HepG2 (cell line): ENCODE data around the gene STARD8. TPM values are rescaled to one million over a fixed set of nuclear protein-coding genes. Genes with fewer than 3 reads are reported as not detected.
"Not testable (repeated sequence)": the region's sequence is repeated elsewhere in the genome, so short reads cannot be mapped to it uniquely, and the experiment has no call there.

Source experiments
- ATAC-seq: fragments of 200-7000 bp; cut with Tn5 transposase; 3 replicates; pipeline ENCODE4 v1.9.1; 2020; ENCODE audit warnings: mild to moderate bottlenecking, moderate library complexity
- BruUV-seq: library from RNA; stranded (reverse); fragments of 400-500 nt; replicated peaks from 2 replicates; lab custom pipeline; 2021; lab: Mats Ljungman, UMichigan
- CTCF ChIA-PET: fragments of 300-600 bp; formaldehyde crosslinking; extraction: SDS; loops from one replicate; lab custom pipeline; 2021; ENCODE audit warnings: low total read pairs, inconsistent platforms, low intra/inter-chr PET ratio; lab: Yijun Ruan, JAX
- POLR2A ChIA-PET: fragments of 350-600 bp; sonication (Branson Sonifier 250); formaldehyde crosslinking; loops from one replicate; lab custom pipeline; 2020; ENCODE audit warnings: antibody characterized with exemption, inconsistent platforms; lab: Yijun Ruan, JAX
- DNase-seq: peaks from one replicate; pipeline ENCODE4 v3.0.0-alpha.2; 2015; ENCODE audit warnings: low spot score
- FAIRE-seq: peaks from 3 replicates; lab custom pipeline; 2011; peaks lifted over from hg19 to GRCh38; lab: Jason Lieb, UNC
- H2AFZ ChIP-seq: one replicate; pipeline ENCODE4 v1.6.1; 2011; ENCODE audit warnings: low read length, inconsistent platforms
- H3K27ac ChIP-seq: fragments of 300-600 bp; 3 replicates; pipeline ENCODE4 v1.8.0; 2011; ENCODE audit warnings: mixed run types, mild to moderate bottlenecking, mixed read lengths, low read length, inconsistent platforms; ENCODE audit not compliant: insufficient read depth; ENCODE audit errors: extremely low read length
- H3K27me3 ChIP-seq, 2 experiments: fragments of 200-600 bp in 1 of 2; 2 replicates in 1 of 2; 3 replicates in 1 of 2; pipeline versions ENCODE4 v1.6.0 to v1.8.0; 2011; ENCODE audit warnings: low read length in 2 of 2, mild to moderate bottlenecking in 2 of 2, moderate library complexity in 2 of 2, inconsistent platforms in 1 of 2; ENCODE audit not compliant: insufficient read depth in 2 of 2, control insufficient read depth in 1 of 2
- H3K36me3 ChIP-seq, 2 experiments: fragments of 200-600 bp in 1 of 2; replicated peaks in 1 of 2; 2 replicates in 1 of 2; 3 replicates in 1 of 2; pipeline versions ENCODE4 v1.5.1 to v1.8.0; 2011; ENCODE audit warnings: low read length in 2 of 2, inconsistent platforms in 1 of 2; ENCODE audit not compliant: insufficient read depth in 2 of 2, control insufficient read depth in 1 of 2
- H3K4me1 ChIP-seq: 2 replicates; pipeline ENCODE4 v1.5.1; 2012; ENCODE audit warnings: low read length, inconsistent platforms; ENCODE audit not compliant: insufficient read depth
- H3K4me2 ChIP-seq: 2 replicates; pipeline ENCODE4 v1.6.0; 2011; ENCODE audit warnings: low read depth, low read length, inconsistent platforms
- H3K4me3 ChIP-seq, 3 experiments: fragments of 200-600 bp in 1 of 3; sonication (generic), shearing (Covaris generic) in 1 of 3; replicated peaks in 1 of 3; 2 replicates each; pipeline ENCODE4 v1.5.1; 2011 to 2016; ENCODE audit warnings: low read length in 3 of 3, inconsistent platforms in 2 of 3, low read depth in 2 of 3, mild to moderate bottlenecking in 2 of 3, control low read depth in 1 of 3, mixed read lengths in 1 of 3; ENCODE audit not compliant: insufficient read depth in 1 of 3
- H3K79me2 ChIP-seq: one replicate; pipeline ENCODE4 v1.6.1; 2011; ENCODE audit warnings: low read length, inconsistent platforms; ENCODE audit not compliant: insufficient read depth
- H3K9ac ChIP-seq: 2 replicates; pipeline ENCODE4 v1.6.0; 2011; ENCODE audit warnings: mild to moderate bottlenecking, low read depth, low read length, inconsistent platforms; ENCODE audit not compliant: insufficient read depth
- H3K9me3 ChIP-seq: 2 replicates; pipeline ENCODE4 v1.5.1; 2012; ENCODE audit warnings: mild to moderate bottlenecking, low read length
- H4K20me1 ChIP-seq: 2 replicates; pipeline ENCODE4 v1.6.0; 2011; ENCODE audit warnings: inconsistent platforms, mild to moderate bottlenecking, low read length, moderate library complexity; ENCODE audit not compliant: insufficient read depth
- DPF2 ChIP-seq: sonication (generic); formaldehyde crosslinking; IDR thresholded peaks from 2 replicates; pipeline ENCODE4 v1.4.0; 2020; ENCODE audit warnings: mild to moderate bottlenecking, low read depth, missing genetic modification reagents, borderline replicate concordance
- FOXK1 ChIP-seq: sonication (generic); formaldehyde crosslinking; IDR thresholded peaks from 2 replicates; pipeline ENCODE4 v1.4.0; 2020; ENCODE audit warnings: low read depth, missing genetic modification reagents, borderline replicate concordance
- PRPF4 ChIP-seq: fragments of 200-400 bp; formaldehyde crosslinking; IDR thresholded peaks from 2 replicates; pipeline ENCODE4 v1.6.1; 2016; ENCODE audit warnings: low read length, low read depth; ENCODE audit not compliant: poor library complexity, severe bottlenecking
- ZHX2 ChIP-seq, 2 experiments: sonication (generic) in 1 of 2; formaldehyde crosslinking in 1 of 2; IDR thresholded peaks; 2 replicates each; pipeline versions ENCODE4 v1.6.1 to v1.9.0; 2014 to 2022; ENCODE audit warnings: antibody characterized with exemption in 1 of 2, borderline replicate concordance in 1 of 2, inconsistent platforms in 1 of 2, low read depth in 1 of 2, missing genetic modification reagents in 1 of 2
- ZNF615 ChIP-seq: sonication (generic); formaldehyde crosslinking; IDR thresholded peaks from 2 replicates; pipeline ENCODE4 v1.5.0; 2020; ENCODE audit warnings: mild to moderate bottlenecking, missing genetic modification reagents, borderline replicate concordance
- WGBS: methylation state at CpG from one replicate; pipeline ENCODE4 v1.1.6; 2017; ENCODE audit warnings: low lambda C conversion rate; 5-methylcytosine and 5-hydroxymethylcytosine counted together
- in situ Hi-C: cut with HindIII; loops from 2 replicates; pipeline ENCODE4 v1.10.0; 2017; ENCODE audit warnings: low pct_unique_long_range_greater_than_20kb; ENCODE audit not compliant: extremely low pct_ligation_motif_present
- intact Hi-C: fragments of 100-400 bp; cut with micrococcal nuclease; formaldehyde crosslinking; loops from one replicate; pipeline ENCODE4 v1.10.0; 2022; ENCODE audit not compliant: unreplicated experiment
- polyA plus RNA-seq, 8 experiments: library from polyadenylated mRNA; depleted of rRNA in 3 of 8; stranded (reverse) in 7 of 8; unstranded in 1 of 8; fragments of >200 nt; fragmentation: Illumina TruSeq in 4 of 8; extraction: Trizol in 4 of 8; gene quantifications; 2 replicates each; pipeline versions ENCODE4 v1.2.1 to v1.2.3, GENCODE V29; 2011 to 2016; ENCODE audit warnings: low read depth in 4 of 8, missing spikeins in 1 of 8, mixed read lengths in 1 of 8; ENCODE audit not compliant: insufficient read depth in 1 of 8
- total RNA-seq, 5 experiments: library from RNA; depleted of rRNA; stranded (reverse); fragments of >200 nt; fragmentation: Illumina TruSeq; extraction: Trizol; gene quantifications; 2 replicates each; pipeline ENCODE4 v1.2.3, GENCODE V29; 2016; ENCODE audit warnings: low read depth in 1 of 5

Gene STARD8
- total and polyA plus RNA-seq, 2 of the 13 experiments (the other 11 are each of a cell fraction or from before 2014, with no cell fraction given), result 0.02 to 0.09 TPM

GRCh38 chrX:68686097-68686977 lies 38.9 kb downstream of the STARD8 start:
- no peak overlapping the region for H3K4me3 ChIP-seq

GRCh38 chrX:68688931-68689330 lies 41.5 kb downstream of the STARD8 start:
- no CpG with 5 or more reads among the region's 8 CpGs for WGBS
- CTCF ChIA-PET, H3K4me3 ChIP-seq, H3K79me2 ChIP-seq, H4K20me1 ChIP-seq, H2AFZ ChIP-seq, H3K27me3 ChIP-seq, POLR2A ChIA-PET, in situ Hi-C loops, H3K9me3 ChIP-seq, H3K4me2 ChIP-seq, H3K9ac ChIP-seq, H3K36me3 ChIP-seq, intact Hi-C loops, BruUV-seq, H3K27ac ChIP-seq, DNase-seq, H3K4me1 ChIP-seq: not testable (repeated sequence)
- ATAC-seq (peak; percentile 79), FAIRE-seq (peak; percentile 73)

More at GRCh38 chrX:68686097-68686977, 38.9 kb downstream of the STARD8 start:
- Histone ChIP-seq H4K20me1 (no peaks in the 10 kb centered on the region), H3K36me3 (no peaks in the 10 kb centered on the region), H3K4me1 (no peaks in the 10 kb centered on the region), H3K9me3 (no peaks in the 10 kb centered on the region), H3K9ac (no peak overlapping the region), H3K79me2 (no peaks in the 10 kb centered on the region), H3K4me2 (no peak overlapping the region), H3K27ac (no peak overlapping the region), H2AFZ (no peak overlapping the region), H3K27me3 (no peaks in the 10 kb centered on the region)
- 91% methylated on average over 18 of the region's 56 CpGs for WGBS
- POLR2A ChIA-PET, result no interaction called here
- TF ChIP-seq ZNF615 (CRISPR knock-in tag) (no peak), ZHX2 (IDR thresholded peaks at IDR 0.05; ENCODE audit: low read depth) (no peak), ZHX2 (CRISPR knock-in tag; IDR thresholded peaks at IDR 0.05; ENCODE audit: borderline replicate concordance) (no peak), FOXK1 (CRISPR knock-in tag) (no peak), DPF2 (CRISPR knock-in tag) (no peak), PRPF4 (no peak)
- no peak for ATAC-seq
- FAIRE-seq, result no peak
- no peak for DNase-seq
- CTCF ChIA-PET, result no interaction called here
- in situ Hi-C loops, result no loop called here
- BruUV-seq, result no TSS peak
- intact Hi-C loops, result no loop called here
